GM12874 (cell line): Measurements from ENCODE around the gene NUCKS1.

Source experiments
- CTCF ChIP-seq: IDR thresholded peaks from 2 replicates; pipeline ENCODE4 v1.5.1; 2011; ENCODE audit warnings: low read depth, mild to moderate bottlenecking, control low read depth, low read length, moderate library complexity; ENCODE audit not compliant: insufficient read depth

Gene NUCKS1

GRCh38 chr1:205777994-205778393 lies 28.0 kb upstream of the NUCKS1 start:
- no peak for TF ChIP-seq CTCF

- no peak for TF ChIP-seq CTCF
Observed at GRCh38 chr1:205775717-205776056, 25.7 kb upstream of the NUCKS1 start.

- TF ChIP-seq CTCF = no peak
Observed at GRCh38 chr1:205775015-205775716, 25.2 kb upstream of the NUCKS1 start, which contains the start of gene RAB29. TSS of gene RAB29 (minus strand) at chr1:205775482. CDS start at chr1:205774956, 526 bp downstream.

GRCh38 chr1:205774198-205775014 lies 24.4 kb upstream of the NUCKS1 start:
- TF ChIP-seq CTCF = no peak

- no peak for TF ChIP-seq CTCF
Observed at GRCh38 chr1:205772607-205773032, 22.6 kb upstream of the NUCKS1 start.

GRCh38 chr1:205770618-205771017 lies 20.6 kb upstream of the NUCKS1 start:
- no peak for TF ChIP-seq CTCF

- TF ChIP-seq CTCF = no peak
Observed at GRCh38 chr1:205769641-205770365, 19.8 kb upstream of the NUCKS1 start.
